GM19468 (cell line): Measurements from ENCODE around the gene KLC3.

Source experiments
- ATAC-seq: cut with Tn5 transposase; IDR thresholded peaks from one replicate; pipeline ENCODE4 v1.9.1; 2021; ENCODE audit warnings: mild to moderate bottlenecking, moderate library complexity, moderate number of reproducible peaks; ENCODE audit not compliant: unreplicated experiment; ENCODE audit errors: extremely low read depth

Gene KLC3

DNA sequence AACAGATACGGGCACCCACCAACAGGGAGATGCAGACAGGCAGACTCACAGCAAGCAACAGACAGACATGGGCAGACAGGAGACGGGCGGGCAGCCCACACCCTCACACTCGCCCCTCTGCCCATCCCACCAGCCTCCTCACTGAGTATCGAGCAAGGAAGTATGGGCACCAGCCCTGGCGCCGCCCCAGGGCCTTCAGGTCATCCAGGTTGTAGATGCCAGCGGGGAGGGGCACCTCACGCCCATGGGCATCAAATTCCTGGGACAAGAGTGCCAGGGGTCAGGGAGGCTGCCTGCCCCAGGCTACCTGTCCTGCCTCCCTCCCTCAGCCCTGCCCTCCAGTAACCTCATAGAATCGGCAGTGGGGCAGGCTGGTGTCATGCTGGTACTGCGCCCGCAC lies 24.1 kb downstream of the KLC3 start:
- no peak for ATAC-seq

DNA sequence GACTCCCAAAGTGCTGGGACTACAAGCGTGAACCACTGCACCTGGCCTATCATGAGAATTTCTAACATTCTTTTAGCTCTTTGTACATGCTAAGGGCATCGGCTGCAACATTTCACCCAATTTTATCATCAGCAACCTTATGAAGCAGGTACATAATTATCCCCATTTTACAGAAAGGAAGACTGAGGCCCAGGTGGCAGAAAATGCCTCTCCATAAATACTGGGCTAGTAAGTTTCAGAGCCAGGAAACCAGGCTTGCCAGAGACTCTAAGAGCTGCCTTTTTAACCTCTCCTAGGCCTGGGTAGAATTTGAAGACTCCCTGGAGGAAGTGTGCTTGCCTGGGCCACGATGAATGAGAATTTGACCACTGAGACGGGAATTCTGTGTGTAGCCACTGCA lies 27.6 kb downstream of the KLC3 start:
- ATAC-seq = no peak

DNA sequence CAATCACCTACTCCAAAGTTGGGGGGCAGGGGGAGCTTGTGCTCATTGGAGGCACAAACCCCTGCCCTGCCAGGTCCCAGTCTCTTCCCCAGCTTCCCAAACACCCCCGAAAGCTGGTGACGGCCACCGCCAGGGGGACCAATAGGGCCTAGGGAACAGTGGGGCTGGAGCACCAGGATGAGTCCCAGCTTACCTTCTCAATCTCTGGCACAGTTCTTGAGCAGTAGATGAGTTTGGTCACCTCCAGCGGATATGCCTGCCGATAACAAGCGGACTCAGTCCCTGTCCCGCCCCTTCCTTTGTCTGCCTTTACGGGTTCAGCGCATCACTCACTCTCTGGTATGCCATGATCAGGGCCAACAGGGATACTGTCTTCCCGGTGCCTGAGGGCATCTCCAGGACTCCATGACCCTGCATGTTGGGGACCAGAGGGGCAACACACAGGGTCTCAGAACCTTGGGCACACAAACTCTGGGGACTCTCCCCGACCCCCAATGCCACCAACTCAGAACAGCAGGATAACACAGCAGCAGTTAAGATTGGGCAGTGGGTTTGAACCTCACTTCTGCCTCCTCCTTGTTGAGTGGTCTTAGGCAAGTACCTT lies 28.3 kb downstream of the KLC3 start:
- ATAC-seq = no peak

DNA sequence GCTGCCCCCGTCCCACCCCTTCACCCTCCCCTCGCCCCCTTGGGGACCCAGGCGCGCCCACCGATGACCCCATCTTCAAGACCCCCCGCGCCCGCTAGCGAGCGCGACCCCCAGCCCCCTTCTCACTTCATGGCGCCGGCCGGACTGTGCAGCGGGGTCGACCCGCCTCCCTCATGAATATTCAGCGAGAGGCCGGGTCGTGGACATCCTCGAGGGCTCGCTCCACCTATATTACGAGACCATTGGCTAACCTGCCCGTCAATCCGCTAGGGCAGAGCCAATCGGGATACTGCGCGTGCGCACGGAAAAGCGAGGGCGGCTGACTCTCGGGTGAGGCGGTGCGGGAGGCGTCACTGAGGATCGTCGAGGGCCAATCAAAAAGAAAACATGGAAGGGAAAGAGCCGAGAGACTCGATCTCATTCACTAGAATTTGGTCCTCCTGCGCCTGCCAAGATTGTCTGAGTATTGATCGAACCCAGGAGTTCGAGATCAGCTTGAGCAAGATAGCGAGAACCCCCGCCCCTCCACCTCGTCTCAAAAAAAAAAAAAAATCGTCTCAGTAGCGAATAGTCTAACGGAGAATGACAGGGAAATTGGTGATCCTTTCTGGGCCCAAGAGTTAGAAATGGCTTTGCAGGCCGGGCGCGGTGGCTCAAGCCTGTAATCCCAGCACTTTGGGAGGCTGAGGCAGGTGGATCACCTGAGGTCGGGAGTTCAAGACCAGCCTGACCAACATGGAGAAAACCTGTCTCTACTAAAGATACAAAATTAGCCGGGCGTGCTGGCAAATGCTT lies 30.1 kb downstream of the KLC3 start, which contains the start of gene ERCC2:
Gene ERCC2 (minus strand): TSS at position 164 of the 795 bp plus-strand sequence. CDS start 33 bp downstream, at position 131.
- peak; percentile 95 for ATAC-seq

DNA sequence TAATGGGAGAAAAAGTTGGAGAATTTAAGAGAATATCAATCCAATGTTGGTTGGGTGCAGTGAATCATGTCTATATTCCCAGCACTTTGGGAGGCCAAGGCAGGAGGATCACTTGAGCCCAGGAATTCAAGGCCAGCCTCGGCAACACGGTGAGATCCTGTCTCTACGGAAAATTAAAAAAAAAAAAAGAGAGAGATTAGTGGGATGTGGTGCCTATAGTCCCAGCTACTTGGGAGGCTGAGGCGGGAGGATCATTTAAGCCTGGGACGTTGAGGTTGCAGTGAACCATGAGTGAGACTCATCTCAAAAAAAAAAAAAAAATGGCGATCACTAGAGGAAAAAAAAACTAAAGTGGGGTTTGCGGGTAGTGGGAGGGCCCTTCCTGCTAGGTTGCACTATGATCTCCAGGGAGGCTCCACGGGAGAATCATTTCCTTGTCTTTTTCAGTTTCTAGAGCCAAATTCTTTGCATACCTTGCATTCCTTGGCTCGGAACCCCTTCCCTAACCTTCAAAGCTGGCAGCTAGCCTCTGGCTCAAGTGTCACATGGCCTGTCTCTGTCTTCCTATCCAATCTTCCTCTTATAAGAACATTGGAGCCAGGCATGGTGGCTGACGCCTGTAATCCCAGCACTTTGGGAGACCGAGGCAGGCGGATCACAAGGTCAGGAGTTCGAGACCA lies 35.6 kb downstream of the KLC3 start:
- no peak for ATAC-seq

DNA sequence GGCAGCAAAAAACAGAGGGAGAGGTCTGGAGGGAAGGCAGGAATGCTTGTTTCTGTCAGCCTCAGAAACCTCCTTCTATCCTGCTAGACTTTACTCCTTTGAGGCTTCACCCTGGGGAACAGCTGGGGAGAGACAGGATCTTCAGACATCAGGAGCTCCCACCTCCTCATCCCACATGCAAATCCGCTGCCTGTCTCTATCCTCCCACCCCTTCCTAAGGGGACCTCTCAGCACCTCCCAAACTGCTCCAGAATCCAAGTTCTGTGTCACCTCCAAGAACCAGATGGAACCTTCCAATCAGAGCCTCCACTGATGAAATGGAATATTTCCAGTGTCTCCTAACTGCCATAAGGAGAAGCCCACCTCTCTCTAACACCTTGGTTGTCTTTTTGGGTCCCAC lies 39.6 kb downstream of the KLC3 start:
- no peak for ATAC-seq

DNA sequence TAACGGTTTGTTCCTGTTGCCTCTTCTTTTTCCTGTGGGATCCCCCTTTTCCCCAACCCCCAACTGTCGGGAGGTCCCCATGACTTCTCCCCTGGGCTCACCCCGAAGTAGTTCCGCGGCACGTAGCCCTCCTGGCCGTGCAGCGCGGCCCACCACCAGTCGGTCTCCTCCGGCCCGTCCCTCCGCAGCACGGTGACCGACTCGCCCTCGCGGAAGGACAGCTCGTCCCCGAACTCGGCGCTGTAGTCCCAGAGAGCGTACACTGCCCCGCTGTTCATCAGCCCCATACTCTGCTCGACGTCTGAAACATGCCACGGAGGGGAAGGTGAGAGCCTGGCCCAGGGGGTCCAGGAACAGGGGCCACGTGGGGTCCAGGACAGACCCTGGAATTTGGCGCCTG lies 41.9 kb downstream of the KLC3 start:
- no peak for ATAC-seq

DNA sequence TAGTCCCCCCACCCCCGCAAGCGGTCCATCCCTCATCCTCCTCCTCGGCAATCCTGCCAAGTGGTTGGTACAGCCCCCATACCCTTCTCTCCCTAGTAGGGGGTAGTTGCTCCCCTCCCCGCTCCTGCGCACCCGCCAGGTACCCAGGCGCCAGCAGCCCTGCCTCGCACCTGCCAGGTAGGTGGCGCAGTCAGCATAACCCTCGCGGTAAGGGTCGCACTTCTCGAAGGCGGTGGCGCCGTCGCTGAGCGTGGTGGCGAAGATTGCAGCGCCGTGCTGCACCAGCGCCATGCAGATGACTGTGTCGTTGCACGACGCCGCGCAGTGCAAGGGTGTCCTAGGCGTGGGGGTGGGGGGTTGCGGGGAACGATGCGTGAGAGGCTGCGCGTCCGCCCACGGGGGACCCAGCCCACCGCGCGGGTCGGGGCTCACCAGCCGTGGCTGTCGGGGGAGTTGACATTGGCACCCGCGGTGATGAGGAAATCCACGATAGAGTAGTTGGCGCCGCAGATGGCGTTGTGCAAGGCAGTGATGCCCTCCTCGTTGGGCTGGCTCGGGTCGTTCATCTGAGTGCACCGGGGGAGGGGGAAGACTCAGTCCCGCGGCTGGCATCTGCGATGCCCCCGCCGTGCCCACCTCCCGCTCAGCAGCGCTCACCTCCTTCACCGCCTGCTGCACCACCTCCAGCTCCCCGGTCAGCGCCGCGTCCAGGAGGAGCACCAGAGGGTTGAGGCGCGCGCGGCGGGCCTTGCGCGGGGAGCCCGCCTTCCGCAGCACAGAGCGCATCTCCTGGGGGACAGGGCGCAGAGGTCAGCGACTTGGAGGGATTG lies 45.1 kb downstream of the KLC3 start:
- ATAC-seq = no peak

DNA sequence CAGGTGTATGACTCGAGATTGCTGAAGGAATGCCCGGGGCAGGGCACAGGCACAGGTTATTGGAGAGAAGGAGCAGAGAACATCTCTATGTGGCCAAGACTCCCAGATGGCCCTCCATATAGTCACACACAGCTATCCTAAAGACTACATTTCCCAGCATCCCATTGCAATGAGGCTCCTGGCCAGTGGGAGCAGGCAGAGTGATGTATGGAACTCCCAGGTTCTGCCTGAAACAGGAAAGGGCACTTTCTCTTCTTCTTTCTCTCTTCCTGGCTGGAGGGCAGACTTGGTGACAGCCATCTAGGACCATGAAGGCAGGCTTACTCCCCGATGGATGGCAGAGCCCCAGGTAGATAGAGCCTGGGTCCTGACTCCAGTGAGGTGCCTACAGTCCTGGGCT lies 50.8 kb downstream of the KLC3 start:
- no peak for ATAC-seq

DNA sequence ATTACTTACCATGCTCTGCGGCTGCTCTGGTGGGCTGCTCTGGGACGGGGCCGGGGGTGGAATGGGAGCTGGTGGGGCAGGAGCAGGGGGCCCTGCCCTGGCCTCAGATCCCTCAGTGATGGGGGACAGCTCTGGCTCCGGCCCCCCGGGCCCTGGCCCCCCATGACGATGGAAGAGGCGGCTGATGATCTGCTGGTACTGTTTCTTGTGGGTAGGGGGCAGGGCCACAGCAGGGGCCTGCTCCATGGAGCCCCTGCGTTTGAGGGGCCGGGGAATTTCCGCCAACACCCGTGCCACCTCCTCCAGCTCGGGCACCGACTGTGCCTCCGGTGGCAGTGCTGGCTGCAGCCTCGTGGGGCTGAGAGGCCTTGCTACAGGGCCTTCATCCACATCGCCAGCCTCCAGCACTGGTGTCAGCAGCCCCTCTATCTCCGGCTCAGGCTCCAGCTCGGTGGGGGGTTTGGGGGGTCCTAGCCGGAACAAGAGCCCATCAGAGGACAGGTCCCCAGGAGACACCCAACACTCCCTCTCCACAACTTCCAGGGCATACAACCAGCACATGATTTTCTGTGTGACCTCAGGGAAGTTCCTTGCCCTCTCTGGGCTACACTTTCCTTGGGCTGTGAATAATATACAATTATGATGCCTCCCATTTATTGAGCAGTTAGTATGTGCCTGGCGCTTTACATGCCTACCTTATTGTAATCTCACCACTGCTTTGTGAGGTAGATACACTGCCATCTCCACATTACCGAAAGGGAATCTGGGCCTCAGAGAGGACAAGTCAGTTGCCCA lies 51.5 kb downstream of the KLC3 start:
- ATAC-seq = no peak

DNA sequence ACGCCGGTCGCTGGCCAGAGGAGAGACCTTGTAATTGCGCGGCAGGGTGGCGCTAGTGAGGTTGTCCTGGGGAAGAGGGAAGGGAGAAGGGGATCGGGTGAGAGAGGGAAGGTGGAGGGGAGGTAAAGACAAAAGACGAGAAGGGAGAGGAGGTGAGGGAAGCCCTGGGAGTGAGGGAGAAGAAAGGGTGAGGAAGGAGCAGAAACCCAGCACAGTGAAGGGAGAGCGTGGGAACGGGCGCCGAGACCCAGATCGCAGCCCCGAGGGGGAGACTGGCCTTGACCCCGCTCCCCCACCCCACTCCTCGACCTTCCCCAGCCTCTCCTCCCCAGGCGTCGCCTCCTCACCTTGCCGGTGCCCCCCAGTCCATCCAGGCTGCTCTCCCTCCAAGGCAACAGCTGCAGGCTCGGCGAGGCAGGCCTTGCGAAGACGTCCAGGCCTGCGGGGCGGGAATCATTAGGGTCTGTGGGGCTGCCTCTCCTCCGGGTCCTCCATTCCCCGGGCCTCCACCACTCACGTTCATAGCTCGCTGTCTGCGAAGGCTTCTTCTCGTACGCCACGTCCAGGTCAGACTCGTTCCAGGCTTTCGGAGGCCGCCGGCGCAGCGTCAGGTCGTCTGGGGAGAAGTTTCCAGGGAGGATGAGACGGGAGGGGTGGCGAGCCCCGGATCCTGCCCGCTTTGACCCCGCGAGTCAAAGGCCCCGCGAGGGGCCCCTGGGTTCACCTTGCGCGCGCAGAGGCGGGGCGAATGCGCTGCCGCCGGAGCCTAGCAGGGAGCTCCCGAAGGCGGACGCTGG lies 55.5 kb downstream of the KLC3 start:
- no peak for ATAC-seq

DNA sequence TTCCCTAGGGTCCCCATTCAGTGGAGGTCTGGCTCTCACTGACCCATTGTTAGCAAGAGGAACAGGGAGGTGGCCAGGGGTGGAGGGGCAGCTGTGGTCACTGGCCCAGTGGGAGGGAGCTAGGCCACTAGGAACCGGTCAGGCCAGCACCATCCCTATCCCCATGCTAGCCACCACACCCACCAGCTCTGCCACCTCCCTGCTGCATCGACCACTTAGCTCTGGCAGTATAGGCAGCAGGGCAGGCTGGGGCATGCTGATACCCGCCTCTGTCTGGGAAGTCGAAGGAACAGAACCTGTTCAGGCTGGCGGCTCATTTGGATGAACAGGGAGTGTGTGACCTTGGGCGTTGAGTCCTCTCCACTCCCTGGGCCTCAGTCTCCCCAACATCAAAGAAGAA lies 59.6 kb downstream of the KLC3 start:
- no peak for ATAC-seq
